DMS 273 (cell line): ENCODE measurements around the gene TREH.
"Not testable (repeated sequence)": the region's sequence is repeated elsewhere in the genome, so short reads cannot be mapped to it uniquely, and the experiment has no call there.

ENCODE experiments used
- DNase-seq: peaks from one replicate; lab custom pipeline; 2025; ENCODE audit not compliant: unreplicated experiment; lab: John Stamatoyannopoulos, UW

The TREH gene, protein sequence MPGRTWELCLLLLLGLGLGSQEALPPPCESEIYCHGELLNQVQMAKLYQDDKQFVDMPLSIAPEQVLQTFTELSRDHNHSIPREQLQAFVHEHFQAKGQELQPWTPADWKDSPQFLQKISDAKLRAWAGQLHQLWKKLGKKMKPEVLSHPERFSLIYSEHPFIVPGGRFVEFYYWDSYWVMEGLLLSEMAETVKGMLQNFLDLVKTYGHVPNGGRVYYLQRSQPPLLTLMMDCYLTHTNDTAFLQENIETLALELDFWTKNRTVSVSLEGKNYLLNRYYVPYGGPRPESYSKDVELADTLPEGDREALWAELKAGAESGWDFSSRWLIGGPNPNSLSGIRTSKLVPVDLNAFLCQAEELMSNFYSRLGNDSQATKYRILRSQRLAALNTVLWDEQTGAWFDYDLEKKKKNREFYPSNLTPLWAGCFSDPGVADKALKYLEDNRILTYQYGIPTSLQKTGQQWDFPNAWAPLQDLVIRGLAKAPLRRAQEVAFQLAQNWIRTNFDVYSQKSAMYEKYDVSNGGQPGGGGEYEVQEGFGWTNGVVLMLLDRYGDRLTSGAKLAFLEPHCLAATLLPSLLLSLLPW

DNA sequence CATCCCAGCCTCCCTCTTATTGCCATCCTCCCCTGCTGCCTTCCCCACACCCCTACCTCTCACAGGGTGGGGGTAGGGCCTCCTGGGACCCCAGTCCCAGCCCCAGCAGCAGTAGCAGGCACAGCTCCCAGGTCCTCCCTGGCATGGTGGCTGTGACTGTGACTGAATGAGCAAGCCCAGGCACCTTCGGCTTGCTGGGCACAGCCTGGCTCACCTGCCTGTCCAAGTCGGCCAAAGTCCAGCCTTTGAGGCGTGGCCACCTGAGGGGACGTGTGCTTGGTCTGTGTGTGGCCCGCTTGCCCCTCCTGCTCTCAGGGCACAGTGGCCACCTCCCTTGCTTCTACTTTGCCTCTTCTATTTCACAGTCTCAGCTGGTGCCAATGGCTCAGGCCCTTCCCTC, at the start of gene TREH:
TREH (minus strand) TSS at position 168 of the 400 bp plus-strand sequence; CDS start at position 145, 23 bp downstream.
- no peak for DNase-seq

DNA sequence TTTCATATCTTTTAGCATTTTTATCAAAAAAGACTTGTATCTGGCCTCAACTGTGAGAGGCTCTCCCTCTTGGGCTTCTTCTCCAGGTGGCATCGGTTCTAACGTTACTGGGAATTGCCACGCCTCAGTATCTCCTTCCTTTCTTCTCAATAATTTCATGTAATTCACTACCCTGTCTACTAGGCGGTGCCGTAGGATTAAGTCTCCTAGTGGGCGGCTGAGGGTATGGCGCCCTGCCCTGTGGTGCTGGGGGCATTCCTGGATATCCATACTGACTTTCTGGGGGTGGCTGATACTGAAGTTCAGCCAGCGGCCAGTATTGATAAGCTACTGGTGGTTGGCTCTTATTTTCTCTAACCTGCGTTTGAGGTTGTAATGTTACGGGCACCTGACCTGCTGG, 48.7 kb upstream of the TREH start:
- not testable (repeated sequence) for DNase-seq

DNA sequence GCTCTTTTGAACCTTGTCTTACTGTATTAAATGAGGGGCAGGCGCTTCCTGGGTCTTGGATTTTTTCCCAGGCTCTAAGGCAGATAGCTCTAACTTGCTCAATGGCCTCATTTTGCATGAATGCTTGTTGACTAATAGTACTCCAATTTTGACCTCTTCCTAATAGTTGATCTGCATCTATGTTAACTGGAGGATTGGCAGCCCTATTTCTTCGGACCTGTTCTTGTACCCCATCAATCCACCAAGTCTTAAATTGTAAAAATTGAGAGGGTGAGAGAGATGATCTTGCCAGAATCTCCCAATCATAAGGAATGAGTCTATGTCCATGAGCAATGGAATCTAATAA, 48.2 kb upstream of the TREH start:
- DNase-seq, result not testable (repeated sequence)

DNA sequence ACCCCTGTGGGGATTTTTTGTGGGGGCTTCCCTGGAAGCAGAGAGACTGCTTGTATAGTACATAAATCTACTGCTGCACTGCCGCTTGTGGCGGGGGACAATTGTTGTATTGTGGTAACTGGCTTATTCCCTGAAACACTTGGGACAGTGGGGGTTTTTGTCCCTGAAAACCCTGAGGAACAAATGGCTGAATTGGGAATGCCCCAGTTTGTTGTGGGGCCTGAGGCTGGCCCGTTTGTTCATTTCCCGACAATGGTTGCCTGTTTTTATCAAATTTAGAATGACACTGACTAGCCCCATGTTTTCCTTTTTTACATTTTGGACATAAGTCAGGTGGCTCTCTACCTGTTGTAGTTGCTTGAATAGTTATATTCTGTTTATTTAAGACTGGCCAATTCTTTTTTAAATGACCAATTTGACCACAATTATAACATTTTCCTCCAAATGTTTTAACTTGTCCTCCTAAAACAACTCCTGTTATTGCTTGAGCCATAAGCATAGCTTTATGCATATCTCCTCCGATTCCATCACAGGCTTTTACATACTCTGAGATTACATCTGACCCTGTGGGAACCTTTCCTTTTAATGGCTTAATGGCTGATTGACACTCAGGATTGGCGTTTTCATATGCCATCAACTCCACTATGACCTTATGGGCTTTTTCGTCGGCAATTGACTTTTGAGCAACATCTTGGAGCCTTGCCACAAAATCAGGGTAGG, 47.7 kb upstream of the TREH start:
- not testable (repeated sequence) for DNase-seq

DNA sequence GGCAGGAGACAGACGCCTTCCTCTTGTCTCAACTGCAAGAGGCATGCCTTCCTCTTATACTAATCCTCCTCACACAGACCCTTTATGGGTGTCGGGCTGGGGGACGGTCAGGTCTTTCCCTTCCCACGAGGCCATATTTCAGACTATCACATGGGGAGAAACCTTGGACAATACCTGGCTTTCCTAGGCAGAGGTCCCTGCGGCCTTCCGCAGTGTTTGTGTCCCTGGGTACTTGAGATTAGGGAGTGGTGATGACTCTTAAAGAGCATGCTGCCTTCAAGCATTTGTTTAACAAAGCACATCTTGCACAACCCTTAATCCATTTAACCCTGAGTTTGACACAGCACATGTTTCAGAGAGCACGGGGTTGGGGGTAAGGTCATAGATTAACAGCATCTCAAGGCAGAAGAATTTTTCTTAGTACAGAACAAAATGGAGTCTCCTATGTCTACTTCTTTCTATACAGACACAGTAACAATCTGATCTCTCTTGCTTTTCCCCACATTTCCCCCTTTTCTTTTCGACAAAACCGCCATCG, 42.1 kb upstream of the TREH start:
- DNase-seq, result not testable (repeated sequence)

DNA sequence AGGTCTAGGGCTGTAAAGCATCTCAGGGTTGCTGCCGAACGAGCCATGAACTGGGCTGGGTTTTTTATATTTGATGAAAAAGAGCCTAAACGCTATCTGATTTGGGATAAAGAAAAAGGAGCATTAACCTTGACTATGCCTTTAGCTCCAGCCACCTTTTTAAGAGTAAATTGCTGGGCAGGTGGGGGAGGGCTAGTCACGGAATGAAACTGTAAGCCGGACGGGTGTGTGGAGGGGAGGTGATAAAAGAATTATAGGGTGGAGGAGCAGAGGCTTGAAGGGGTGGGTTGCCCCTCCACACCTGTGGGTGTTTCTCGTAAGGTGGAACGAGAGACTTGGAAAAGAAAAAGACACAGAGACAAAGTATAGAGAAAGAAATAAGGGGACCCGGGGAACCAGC, 41.3 kb upstream of the TREH start:
- not testable (repeated sequence) for DNase-seq

DNA sequence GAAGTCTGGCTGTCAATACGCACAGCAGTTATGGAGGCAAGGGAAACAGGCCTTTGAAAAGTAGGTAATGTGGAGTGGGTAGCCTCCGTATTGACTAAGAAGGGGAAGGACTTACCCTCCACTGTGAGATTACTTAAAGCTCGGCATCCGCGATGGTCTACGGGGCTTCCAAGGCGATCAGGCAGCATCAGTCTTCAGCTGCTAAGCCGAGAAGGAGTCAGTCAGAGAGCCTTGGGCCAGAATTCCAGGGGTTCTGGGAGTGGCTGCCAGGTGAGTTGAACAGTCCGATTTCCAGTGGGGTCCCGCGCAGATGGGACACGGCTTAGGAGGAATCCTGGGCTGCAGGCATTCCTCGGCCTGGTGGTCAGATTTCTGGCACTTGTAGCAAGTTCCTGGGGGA, 40.6 kb upstream of the TREH start:
- DNase-seq, result not testable (repeated sequence)

DNA sequence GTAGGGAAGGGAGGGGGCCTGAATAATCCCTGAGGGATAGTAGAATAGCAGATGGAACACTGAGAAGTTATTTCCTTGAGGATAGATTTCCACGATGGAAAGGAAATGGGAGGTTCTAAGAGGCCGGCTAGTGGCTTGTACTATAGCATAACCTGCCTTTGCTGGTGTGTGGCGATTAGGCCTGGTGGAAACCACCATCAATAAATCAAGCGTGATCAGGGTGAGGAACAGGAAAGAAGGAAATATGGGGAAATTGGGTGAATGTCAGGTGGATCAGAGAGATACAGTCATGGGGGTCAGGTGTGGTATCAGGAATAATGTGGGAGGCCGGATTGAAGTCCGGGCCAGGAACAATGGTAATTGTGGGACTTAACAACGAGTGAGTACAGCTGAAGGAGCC, 39.1 kb upstream of the TREH start:
- DNase-seq, result not testable (repeated sequence)

DNA sequence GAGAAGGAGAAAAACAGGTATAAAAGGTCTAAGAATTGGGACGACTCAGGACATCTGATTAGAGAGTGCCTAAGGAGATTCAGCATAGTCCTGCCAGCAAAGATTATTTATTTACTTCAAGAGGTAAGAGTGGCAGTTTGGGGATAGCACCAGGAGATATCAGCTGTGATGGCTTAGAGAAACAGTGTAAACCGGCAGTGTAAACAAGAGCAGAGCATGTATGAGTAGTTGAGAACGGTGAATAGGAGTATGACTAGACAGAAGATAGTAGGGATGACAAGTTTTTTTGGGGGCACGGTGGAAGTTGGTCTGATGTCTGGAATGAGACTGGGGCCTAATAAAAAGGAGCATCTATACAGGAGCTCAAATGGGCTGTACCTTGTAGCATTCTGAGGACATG, 38.3 kb upstream of the TREH start:
- DNase-seq, result not testable (repeated sequence)

DNA sequence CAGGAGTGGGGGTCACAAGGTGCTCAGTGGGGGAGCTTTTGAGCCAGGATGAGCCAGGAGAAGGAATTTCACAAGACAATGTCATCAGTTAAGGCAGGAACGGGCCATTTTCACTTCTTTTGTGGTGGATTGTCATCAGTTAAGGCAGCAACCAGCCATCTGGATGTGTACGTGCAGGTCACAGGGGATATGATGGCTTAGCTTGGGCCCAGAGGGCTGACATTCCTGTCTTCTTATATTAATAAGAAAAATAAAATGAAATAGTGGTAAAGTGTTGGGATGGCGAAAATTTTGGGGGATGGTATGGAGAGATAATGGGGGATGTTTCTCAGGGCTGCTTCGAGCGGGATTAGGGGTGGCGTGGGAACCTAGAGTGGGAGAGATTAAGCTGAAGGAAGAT, 37.8 kb upstream of the TREH start:
- not testable (repeated sequence) for DNase-seq

DNA sequence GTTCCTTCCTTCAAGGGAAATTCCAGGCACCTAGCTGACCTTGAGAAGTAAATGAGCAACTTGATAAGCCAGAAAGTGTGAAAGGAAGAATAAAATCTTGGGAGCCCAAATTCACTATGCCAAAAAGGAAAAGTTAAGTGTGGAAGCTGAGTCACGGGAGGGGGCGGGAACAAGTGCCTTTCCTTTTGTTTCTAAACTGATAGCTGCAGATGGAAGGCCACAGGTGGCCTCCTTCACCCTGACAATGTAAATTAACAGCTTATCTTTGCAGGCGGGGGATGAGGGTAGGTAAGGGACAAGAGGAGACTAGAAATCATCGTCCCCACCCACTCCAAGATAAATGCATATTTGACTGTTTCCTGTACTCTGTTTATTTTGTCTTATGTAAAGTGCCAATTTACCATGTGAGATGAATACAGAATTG, 36.4 kb upstream of the TREH start:
- DNase-seq, result no peak

DNA sequence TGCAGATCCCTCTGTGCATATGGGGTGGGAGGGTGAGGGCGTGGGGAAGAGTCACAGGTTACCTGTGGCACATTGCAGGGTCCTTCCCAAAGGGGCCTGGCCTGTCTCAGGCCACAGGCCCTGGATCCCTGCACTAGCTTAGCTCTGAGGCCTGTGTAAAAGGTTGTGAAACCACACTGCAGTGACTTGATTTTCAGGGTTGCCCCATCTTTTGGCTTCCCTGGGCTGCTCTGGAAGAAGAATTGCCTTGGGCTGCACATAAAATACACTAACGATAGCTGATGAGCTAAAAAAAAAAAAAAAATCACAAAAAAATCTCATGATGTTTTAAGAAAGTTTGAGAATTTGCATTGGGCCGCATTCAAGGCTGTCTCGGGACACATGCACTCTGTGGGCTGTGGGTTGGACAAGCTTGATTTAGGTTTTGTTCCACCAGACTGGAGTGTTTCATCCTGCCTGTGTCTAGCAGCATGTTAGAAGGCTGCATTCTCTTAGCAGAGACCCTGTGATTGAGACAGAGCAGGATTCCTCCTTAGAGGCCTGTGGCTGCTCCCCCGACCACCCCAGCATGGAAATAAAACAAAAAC, 35.9 kb upstream of the TREH start:
- no peak for DNase-seq

DNA sequence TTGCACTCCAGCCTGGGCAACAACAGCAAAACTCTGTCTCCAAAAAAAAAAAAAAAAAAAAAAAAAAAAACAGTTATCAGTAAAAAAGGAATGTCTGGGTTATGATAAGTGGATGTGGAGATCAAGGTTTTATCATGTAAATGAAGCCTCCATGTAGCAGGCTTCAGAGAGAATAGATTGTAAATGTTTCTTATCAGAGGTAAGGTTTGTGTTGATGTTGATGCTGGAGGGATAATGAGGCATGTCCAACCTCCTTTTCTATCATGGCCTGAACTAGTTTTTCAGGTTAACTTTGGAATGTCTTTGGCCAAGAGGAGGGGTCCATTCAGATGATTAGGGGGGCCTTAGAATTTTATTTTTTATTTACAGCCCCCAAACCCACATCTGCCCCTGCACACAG, 35.4 kb upstream of the TREH start:
- no peak for DNase-seq

DNA sequence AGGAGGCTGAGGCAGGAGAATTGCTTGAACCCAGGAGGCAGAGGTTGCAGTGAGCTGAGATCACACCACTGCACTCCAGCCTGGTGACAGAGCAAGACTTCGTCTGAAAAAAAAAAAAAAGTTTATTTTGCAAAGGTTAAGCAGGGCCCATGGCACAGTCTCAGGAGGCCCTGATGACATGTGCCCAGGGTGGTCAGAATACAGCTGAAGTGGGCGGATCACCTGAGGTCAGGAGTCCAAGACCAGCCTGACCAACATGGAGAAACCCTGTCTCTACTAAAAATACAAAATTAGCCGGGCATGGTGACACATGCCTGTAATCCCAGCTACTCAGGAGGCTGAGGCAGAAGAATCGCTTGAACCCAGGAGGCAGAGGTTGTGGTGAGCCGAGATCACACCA, 35.0 kb upstream of the TREH start:
- not testable (repeated sequence) for DNase-seq

DNA sequence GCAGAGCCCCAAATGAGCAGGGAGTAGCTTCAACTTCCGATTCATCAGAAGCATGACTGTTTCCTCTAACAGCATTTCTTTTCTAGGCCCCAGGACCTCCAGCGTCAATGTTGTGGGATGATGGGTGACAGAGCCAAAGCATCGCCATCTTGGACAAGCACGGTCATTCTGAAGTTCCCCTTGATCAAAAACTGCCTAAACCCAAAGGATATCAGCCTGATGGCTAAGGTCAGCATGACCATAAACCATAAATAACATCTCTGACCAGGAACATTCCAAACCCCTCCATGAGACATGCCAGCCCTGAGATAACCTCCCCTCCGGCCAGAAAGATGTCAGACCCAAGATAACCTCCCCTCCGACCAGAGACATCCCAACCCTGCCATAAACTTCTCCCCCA, 28.8 kb upstream of the TREH start:
- no peak for DNase-seq

DNA sequence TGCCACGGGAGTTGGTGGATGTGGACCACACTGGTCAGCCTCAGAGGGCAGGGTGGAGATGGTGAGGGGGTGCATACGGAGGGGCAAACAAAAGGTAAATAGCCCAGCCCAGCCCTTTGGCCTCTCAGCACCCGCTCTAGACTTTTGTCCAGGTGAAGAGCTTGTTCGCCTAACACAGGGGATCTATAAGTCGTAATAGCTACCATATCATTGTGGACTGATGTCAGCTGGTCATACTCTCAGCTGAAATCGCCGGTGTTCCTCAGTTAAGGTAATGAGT, 27.0 kb upstream of the TREH start:
- no peak for DNase-seq

DNA sequence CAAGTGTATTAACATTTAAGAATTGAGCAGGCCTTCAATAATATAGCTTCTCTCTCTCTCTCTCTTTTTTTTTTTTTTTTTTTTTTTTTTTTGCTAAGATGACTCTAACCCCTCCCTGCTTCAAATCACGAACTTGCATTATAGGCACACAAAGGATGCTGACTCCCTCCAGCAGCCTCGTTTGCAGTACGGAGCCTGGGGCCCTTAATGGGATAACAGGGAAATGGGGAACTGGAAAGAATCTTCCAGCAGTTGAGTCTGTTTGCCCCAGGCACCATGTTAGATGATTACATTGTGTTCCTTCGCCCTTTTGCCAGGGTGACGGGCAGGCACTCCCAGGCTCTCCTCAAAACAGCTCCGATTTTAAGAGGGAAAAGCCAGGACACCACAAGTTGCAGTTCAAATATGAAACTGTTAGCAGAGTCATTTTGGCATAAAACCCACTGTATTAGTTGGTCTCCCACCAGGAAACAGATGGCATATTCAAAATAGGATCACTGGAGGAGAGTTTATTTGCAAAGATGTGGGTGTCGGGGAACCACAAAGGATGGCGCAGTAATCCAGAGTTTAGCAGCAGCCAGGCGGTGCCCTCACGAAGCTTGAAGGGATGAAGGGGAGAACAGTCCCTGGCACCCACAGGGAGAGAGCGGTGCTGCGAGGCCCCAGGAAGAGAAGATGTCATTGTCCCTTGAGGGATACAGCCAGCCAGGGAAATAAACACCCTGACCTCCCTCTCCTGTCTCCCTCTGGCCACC, 26.5 kb upstream of the TREH start:
- DNase-seq, result peak; percentile 41

DNA sequence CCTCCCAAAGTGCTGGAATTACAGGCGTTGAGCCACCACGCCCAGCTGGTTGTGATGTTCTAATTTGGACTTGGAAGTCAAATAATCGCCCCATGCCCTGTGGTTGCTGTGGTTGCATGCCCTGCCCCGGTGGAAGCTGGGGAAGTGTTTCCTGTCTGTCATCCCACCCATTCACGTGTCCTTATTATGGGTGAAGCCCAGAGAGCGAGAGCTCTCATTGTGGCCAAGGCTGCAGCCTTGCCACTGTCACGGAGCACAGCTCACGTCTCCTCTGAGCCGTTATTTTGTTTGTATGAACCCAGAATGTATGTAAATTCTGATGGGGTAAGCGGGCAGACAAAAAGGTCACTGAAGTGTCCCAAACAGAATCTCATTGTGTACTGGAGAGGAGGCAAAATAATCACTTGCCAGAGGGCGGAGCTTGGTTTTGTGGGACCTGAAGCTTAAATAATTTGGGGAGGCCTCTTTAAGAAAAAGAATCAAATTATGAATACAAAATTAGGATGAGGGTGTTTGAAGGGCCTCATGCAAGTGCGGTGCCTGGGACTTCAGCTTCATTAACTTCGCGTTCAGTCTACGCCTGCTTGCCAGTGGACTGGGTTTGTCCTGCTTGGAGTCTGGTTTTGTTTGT, 25.8 kb upstream of the TREH start:
- peak; percentile 34 for DNase-seq

DNA sequence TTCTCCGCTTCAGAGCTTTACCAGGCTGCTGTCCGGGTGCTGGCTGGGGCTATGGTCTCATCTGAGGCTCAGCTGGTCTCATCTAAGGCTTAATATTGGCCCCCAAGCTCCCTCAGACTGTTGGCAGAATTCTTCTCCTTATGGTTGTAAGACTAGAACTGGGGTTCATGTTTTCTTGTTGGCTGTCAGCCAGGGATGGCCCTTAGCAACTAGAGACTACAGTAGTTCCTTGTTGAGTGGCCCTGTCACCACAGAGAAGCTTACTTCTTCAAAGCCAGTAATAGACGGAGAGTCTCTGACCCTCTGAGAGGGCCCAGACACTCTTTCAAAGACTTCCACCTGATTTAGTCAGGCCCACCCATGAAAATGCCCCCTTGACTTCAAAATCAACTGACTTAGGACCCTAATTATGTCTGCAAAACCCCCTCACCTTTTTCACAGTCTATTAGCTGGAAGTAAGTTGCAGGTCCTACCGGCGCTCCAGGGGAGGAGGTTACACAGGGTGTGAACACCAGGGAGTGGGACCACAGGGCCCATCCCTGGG, 24.2 kb upstream of the TREH start:
- peak; percentile 14 for DNase-seq

DNA sequence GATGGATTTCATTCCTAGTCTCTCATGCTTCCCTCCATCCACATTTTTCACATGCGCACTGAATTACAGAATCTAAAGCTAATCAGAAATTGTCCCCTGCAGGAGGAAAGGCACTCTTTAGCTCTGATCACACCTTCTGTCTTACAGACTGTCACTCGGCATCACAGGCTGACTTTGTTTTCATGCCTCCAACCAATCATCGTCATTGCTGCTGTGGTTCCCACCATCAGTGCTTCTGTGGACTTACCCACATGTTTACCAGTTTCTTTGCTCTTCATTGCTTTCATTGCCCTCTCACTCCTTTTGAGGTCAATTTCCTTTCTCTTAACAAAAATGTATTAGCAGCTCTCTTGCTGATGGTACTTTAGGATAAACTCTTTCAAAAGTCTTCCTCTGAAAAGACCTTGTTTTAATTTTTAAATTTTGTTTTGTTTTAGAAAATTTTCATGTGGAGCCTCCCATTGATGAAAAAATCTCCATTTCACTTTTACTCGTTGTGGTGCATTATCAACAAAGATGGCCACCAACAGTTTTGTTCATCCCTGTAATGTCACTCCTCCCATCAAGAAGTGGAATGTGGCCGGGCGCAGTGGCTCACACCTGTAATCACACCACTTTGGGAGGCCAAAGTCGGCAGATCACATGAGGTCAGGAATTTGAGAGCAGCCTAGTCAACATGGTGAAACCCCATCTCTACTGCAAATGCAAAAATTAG, 20.2 kb upstream of the TREH start:
- DNase-seq, result no peak
